Upper lobe of right lung (tissue), 1 donor: ENCODE results near the gene PIWIL4. TPM values are rescaled to one million over a fixed set of nuclear protein-coding genes. Genes with fewer than 3 reads are reported as not detected.

Experiments used
- ATAC-seq: fragments of 200-7000 bp; cut with Tn5 transposase; one replicate; pipeline ENCODE4 v1.9.1; 2020; ENCODE audit warnings: mild to moderate bottlenecking, moderate library complexity
- DNase-seq: peaks from one replicate; pipeline ENCODE4 v3.0.0-alpha.2; 2020
- H3K27ac ChIP-seq: fragments of 200-600 bp; one replicate; pipeline ENCODE4 v1.8.0; 2022
- H3K27me3 ChIP-seq: fragments of 200-600 bp; one replicate; pipeline ENCODE4 v1.8.0; 2022; ENCODE audit warnings: mild to moderate bottlenecking
- H3K36me3 ChIP-seq: fragments of 200-600 bp; one replicate; pipeline ENCODE4 v1.8.0; 2022
- H3K4me1 ChIP-seq: fragments of 200-600 bp; one replicate; pipeline ENCODE4 v1.8.0; 2022
- H3K4me3 ChIP-seq: fragments of 200-600 bp; one replicate; pipeline ENCODE4 v1.8.0; 2022; ENCODE audit warnings: mild to moderate bottlenecking
- H3K9me3 ChIP-seq: fragments of 200-600 bp; one replicate; pipeline ENCODE4 v1.8.0; 2022
- CTCF ChIP-seq: fragments of 200-600 bp; IDR thresholded peaks from one replicate; pipeline ENCODE4 v1.8.0; 2022; ENCODE audit warnings: antibody characterized with exemption
- intact Hi-C: fragments of 100-400 bp; cut with DNase I; formaldehyde crosslinking; loops from one replicate; pipeline ENCODE4 v1.11.0; 2022
- total RNA-seq: library from RNA; stranded (reverse); fragmentation: NEBNext Ultra II Directional; extraction: Animal tissue kit (Norgen Biotek cat#: 25700); gene quantifications from one replicate; pipeline ENCODE4 v1.2.1, GENCODE V29; 2021
- donor health status: DM: no; HTN: yes; CAD: no; lungs with severe emphysema.

Gene PIWIL4
- total RNA-seq, 1 donor from 2014 or later = 2.9 TPM

- no peak for TF ChIP-seq CTCF
- Histone ChIP-seq H3K36me3 (no peaks in the 10 kb centered on the region), H3K4me3 (no peak overlapping the region), H3K27ac (no peak overlapping the region), H3K9me3 (no peaks in the 10 kb centered on the region), H3K27me3 (no peaks in the 10 kb centered on the region), H3K4me1 (peaks cover 5% of the 10 kb centered on the region)
- DNase-seq = no peak
- peak; percentile 68 for ATAC-seq
- intact Hi-C loops = no loop called here
Measured at GRCh38 chr11:94581926-94582325, 14.8 kb downstream of the PIWIL4 start.

GRCh38 chr11:94583213-94583865, 16.2 kb downstream of the PIWIL4 start:
- H3K27ac ChIP-seq = no peak overlapping the region

GRCh38 chr11:94583866-94584500, 16.8 kb downstream of the PIWIL4 start:
- DNase-seq (no peak), ATAC-seq (peak; percentile 83)
- Histone ChIP-seq H3K36me3 (no peaks in the 10 kb centered on the region), H3K27me3 (no peaks in the 10 kb centered on the region), H3K9me3 (no peaks in the 10 kb centered on the region), H3K4me3 (no peak overlapping the region), H3K27ac (no peak overlapping the region), H3K4me1 (peaks cover 5% of the 10 kb centered on the region)
- intact Hi-C loops = no loop called here
- TF ChIP-seq CTCF = no peak

More at GRCh38 chr11:94583213-94583865, 16.2 kb downstream of the PIWIL4 start:
- no peaks in the 10 kb centered on the region for H3K9me3 ChIP-seq
- H3K36me3 ChIP-seq = no peaks in the 10 kb centered on the region
- TF ChIP-seq CTCF = no peak
- ATAC-seq (no peak), DNase-seq (no peak)
- intact Hi-C loops = no loop called here
- H3K4me1 ChIP-seq = peaks cover 5% of the 10 kb centered on the region
- H3K4me3 ChIP-seq = no peak overlapping the region
- no peaks in the 10 kb centered on the region for H3K27me3 ChIP-seq

GRCh38 chr11:94584978-94585377, 17.8 kb downstream of the PIWIL4 start:
- Histone ChIP-seq H3K27me3 (no peaks in the 10 kb centered on the region), H3K4me1 (peaks cover 5% of the 10 kb centered on the region), H3K4me3 (no peak overlapping the region), H3K36me3 (no peaks in the 10 kb centered on the region), H3K27ac (no peak overlapping the region), H3K9me3 (no peaks in the 10 kb centered on the region)
- TF ChIP-seq CTCF = no peak
- intact Hi-C loops = no loop called here
- DNase-seq = no peak
- no peak for ATAC-seq

- Histone ChIP-seq H3K4me1 (peaks cover 5% of the 10 kb centered on the region), H3K36me3 (no peaks in the 10 kb centered on the region), H3K4me3 (no peak overlapping the region), H3K27me3 (no peaks in the 10 kb centered on the region), H3K9me3 (no peaks in the 10 kb centered on the region), H3K27ac (no peak overlapping the region)
- ATAC-seq (no peak), DNase-seq (no peak)
- intact Hi-C loops = no loop called here
- TF ChIP-seq CTCF = no peak
Measured at GRCh38 chr11:94585399-94585798, 18.2 kb downstream of the PIWIL4 start.
